GM18502 (cell line): ENCODE measurements around the gene TC2N.
"Not testable (repeated sequence)": the region's sequence is repeated elsewhere in the genome, so short reads cannot be mapped to it uniquely, and the experiment has no call there.

Experiments
- ATAC-seq: cut with Tn5 transposase; IDR thresholded peaks from one replicate; pipeline ENCODE4 v1.9.1; 2021; ENCODE audit warnings: mild to moderate bottlenecking; ENCODE audit not compliant: unreplicated experiment, poor library complexity

The TC2N gene

DNA sequence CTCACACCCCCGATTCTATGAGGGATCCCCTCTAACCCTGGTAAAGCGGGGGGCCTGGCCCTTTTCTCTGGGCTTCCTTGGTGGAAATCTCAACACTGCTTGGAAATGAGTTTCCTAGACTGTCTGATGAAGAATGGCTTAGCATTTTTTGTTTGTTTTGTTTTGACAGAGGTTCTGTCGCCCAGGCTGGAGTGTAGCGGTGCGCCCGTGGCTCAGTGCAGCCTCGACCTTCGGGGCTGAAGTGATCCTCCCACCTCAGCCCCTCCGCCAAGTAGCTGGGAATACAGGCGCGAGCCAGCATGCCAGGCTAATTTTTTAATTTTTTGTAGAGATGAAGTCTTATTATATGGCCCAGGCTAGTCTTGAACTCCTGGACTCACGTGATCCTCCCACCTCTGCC lies 30.3 kb downstream of the TC2N start:
- no peak for ATAC-seq

DNA sequence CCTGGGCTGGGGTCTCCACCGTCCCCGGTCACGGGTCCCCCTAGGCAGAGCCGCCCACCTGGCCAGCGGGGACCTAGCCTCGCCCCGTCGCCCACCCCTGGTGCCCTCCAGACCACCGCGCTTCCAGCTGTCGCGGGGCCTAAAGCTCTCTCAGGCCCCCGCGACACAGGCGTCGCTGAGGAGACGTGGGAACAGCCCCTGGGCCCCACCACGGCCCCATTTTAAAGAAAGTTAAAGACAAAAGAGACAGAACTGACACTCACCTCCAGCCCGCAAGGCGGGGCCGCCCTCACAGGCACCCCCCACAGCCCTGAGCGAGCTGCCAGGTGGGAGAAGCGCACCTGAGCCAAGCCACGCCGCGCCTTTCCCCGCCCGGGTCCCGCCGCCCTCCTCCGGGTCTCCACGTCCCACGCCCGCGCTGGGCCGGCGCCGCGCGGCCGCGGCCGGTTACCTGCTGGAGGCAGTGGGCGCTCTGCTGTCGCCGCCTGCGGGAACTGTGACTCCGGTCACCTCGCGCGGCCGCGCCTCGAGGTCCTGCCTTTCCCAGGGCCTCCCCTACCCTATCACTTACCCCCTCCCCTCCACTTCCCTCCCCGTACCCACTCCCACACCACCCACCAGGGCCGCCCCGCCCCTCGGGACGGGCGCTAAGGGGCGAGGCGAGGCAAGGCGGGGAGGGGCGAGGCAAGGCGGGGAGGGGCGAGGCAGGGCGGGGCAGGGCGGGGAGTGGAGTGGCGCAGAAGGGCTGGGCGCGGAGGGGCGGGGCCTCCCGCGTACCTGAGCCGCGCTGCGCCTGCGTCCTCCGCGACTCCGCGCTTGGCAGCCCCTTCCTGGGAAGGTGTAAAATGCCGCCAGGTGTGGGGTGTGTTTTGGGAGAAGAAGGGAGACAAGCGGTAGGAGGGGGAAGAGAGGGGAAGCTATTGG lies 31.2 kb downstream of the TC2N start:
- peak; percentile 71 for ATAC-seq

DNA sequence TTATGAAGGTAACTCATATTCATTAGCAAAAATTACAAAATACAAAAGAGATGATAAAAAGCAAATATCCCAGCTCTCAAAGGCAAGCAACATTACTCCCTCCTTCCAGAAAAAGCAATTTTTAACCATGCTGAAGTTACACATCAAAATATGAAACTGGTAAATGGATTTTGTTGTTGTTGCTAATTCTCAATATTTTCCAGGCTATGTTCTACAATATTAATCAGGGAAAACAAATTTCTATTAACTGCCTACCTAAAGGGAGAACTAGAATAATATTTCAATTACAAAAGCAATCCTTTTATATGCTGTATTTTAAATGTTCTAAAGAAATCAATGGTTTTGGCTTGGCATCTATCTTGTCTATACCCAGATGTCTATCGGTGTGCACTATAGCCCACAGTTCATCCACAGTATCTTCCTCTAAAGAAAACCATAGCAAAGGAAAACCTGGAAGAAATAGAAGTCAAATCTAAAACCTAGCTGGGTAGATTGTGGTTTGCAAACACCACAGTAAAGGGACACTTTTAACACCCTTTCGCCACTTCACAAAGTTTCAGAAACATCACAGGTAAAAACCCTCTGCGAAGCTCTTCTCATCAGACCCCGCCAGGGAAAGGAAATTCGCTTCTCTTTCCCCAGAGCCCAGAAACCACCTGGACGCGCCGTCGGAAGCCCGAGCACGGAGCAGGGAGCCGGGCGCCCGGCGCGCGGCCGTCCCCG lies 32.0 kb downstream of the TC2N start:
- peak; percentile 24 for ATAC-seq

- ATAC-seq: no peak
Measured at GRCh38 chr14:91834571-91834970, 32.8 kb downstream of the TC2N start.

- no peak for ATAC-seq
Measured at GRCh38 chr14:91831337-91831736, 36.0 kb downstream of the TC2N start.

GRCh38 chr14:91830777-91831176 lies 36.6 kb downstream of the TC2N start:
- peak; percentile 91 for ATAC-seq

DNA sequence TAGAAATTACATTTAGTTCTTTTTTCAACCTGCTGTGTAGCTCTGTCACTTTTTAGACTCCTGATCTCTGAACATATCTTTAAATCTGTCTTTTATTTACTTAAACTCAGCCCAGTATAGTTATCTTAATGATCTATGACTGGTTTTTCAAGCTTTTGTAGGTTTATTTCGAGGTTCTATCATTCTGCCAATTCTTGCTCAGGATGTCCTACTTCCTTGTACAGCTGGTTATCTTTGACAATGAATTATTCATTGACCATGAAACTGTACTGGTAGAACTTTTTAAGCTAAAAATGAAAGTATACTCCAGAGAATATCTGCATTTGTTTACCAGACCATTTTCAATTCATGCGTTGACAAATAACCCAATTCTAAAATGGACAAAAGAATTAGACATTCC lies 37.8 kb downstream of the TC2N start:
- no peak for ATAC-seq

- no peak for ATAC-seq
Measured at GRCh38 chr14:91827746-91828145, 39.6 kb downstream of the TC2N start.

DNA sequence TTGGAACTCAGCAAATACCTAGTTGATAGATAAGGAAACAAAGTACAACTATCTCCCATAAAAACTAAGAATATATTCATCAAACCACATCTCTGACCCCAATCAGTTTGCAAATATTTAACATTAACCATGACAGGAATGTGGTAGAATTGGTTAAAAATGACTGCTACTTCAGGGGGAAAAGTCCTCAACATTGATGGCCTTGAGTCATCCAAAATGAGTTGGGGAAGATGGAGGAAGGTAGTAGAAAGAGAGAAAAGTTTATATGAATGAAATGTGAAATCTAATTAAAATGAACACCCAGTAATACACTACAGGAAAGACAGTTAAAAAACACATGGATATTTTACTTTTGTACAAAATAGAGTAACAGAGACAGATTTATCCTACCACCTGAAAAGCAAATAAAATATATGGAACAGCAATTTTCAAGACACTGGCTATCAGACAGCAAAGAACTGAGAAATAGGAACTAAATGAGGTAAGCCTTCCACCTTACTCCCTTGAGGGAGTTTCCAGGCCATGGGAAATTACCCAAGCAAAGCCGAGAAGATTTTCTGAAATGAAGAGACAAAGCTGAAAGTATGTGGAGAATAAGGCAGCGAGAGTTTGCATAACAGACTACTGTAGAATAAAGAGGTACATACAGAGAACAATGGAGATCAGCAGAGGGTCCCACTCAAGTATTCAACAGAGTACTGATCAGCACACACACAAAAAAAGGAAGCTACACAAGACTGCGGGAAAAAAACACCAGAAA lies 49.6 kb downstream of the TC2N start:
- peak; percentile 87 for ATAC-seq

DNA sequence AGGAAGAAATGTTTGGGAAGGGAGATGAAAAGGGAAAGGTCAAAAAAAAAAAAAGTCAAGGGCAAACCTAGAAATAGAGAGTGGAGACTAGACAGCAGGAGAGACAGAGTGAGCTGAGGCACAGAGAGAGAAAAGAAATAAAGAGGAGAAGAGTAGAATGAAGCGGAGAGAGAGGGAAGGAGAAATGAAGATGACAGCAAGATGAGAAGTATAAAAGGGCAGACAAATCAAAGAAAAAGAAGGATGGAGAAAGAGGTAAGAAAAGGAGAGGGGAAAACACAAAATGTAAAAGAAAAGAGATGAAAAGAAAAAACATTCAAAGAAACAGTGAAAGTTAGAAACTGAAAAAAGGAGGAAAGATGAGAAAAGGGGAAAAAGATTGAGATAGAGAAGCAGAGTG lies 53.0 kb downstream of the TC2N start:
- ATAC-seq: no peak

- ATAC-seq: no peak
Measured at GRCh38 chr14:91810699-91811098, 56.6 kb downstream of the TC2N start.

GRCh38 chr14:91806716-91807115 lies 60.6 kb downstream of the TC2N start:
- ATAC-seq: no peak

DNA sequence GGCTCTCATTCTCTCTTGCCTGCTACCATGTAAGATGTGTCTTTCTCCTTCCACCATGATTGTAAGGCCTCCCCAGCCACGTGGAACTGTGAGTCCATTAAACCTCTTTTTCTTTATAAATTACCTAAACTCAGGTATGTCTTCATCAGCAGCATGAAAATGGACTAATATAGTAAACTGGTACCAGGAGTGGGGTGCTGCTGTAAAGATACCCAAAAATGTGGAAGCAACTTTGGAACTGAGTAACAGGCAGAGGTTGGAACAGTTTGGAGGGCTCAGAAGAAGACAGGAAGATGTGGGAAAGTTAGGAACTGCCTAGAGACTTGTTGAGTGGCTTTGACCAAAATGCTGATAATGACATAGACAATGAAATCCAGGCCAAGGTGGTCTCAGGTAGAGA lies 61.2 kb downstream of the TC2N start:
- not testable (repeated sequence) for ATAC-seq

DNA sequence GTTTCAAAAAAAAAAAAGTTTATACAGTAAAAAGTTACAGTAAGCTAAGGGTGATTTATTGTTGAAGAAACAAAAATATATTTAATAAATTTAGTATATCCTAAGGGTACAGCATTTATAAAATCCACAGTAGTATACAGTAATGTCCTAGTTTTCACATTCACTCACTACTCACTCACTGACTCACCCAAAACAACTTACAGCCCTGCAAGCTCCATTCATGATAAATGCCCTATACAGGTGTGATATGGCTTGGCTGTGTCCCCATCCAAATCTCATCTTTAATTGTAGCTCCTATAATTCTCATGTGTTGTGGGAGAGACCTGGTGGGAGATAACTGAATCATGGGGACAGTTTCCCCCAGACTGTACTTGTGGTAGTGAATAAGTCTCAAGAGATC lies 61.7 kb downstream of the TC2N start:
- ATAC-seq: no peak

DNA sequence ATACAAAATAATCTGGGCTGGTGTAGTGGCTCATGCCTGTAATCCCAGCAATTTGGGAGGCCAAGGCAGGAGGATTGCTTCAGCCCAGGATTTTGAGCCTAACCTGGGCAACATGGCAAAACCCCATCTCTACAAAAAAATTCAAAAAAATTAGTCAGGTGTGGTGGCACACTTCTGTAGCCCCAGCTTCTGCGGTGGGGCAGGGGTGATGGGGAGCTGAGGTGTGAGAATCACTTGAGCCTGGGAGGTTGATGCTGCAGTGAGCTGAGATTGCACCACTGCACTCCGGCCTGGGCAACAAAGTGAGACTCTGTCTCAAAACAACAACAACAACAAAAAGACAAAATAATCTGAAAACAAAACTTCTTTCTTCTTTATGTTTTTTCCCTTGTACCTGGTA lies 66.0 kb downstream of the TC2N start:
- no peak for ATAC-seq

- ATAC-seq: no peak
Measured at GRCh38 chr14:91796617-91797347, 70.6 kb downstream of the TC2N start.

DNA sequence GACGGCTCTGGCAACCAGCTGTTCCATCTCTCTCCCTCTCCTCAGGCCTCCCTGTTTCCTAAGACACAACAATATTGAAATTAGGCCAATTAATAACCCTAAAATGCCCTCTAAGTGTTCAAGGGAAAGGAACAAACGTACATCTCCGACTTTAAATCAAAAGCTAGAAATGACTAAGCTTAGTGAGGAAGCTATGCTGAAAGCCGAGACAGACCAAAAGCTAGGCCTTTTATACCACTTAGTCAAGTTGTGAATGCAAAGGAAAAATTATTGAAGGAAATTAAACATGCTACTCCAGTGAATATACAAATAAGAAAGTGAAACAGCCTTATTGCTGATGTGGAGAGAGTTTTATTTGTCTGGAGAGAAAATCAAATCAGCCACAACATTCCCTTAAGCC lies 73.6 kb downstream of the TC2N start:
- no peak for ATAC-seq

- ATAC-seq: no peak
Measured at GRCh38 chr14:91786188-91786587, 81.1 kb downstream of the TC2N start.

- no peak for ATAC-seq
Measured at GRCh38 chr14:91780452-91780851, 86.9 kb downstream of the TC2N start.

- no peak for ATAC-seq
Measured at GRCh38 chr14:91778217-91778616, 89.1 kb downstream of the TC2N start.
